H9 (cell line): ENCODE results near the gene PDCD1. TPM values are rescaled to one million over a fixed set of nuclear protein-coding genes. Genes with fewer than 3 reads are reported as not detected.

Experiments
- DNase-seq: peaks from one replicate; pipeline ENCODE4 v3.0.0-alpha.2; 2017
- H2AFZ ChIP-seq: one replicate; pipeline ENCODE4 v1.6.1; 2013; ENCODE audit warnings: mild to moderate bottlenecking, low read length, control low read depth, moderate library complexity
- H2AK5ac ChIP-seq: 2 replicates; pipeline ENCODE4 v1.6.1; 2013; ENCODE audit warnings: low read length, control low read depth, mixed read lengths; ENCODE audit not compliant: insufficient read length
- H2BK120ac ChIP-seq: one replicate; pipeline ENCODE4 v1.6.1; 2013; ENCODE audit warnings: low read depth, mild to moderate bottlenecking, low read length, control low read depth, inconsistent platforms; ENCODE audit not compliant: poor library complexity, severe bottlenecking
- H2BK12ac ChIP-seq: 2 replicates; pipeline ENCODE4 v1.6.1; 2013; ENCODE audit warnings: low read length, control low read depth, mixed read lengths, low read depth; ENCODE audit not compliant: insufficient read length
- H2BK15ac ChIP-seq: 2 replicates; pipeline ENCODE4 v1.6.1; 2013; ENCODE audit warnings: low read depth, low read length, control low read depth
- H2BK20ac ChIP-seq: one replicate; pipeline ENCODE4 v1.6.1; 2013; ENCODE audit warnings: low read depth, mild to moderate bottlenecking, low read length, control low read depth, inconsistent platforms; ENCODE audit not compliant: poor library complexity, severe bottlenecking
- H2BK5ac ChIP-seq: 2 replicates; pipeline ENCODE4 v1.6.1; 2013; ENCODE audit warnings: low read length, control low read depth, mixed read lengths; ENCODE audit not compliant: insufficient read length
- H3K14ac ChIP-seq: 2 replicates; pipeline ENCODE4 v1.6.1; 2013; ENCODE audit warnings: low read length, control low read depth; ENCODE audit not compliant: insufficient read depth
- H3K18ac ChIP-seq: 2 replicates; pipeline ENCODE4 v1.6.1; 2013; ENCODE audit warnings: low read depth, mild to moderate bottlenecking, mixed read lengths, low read length, control low read depth; ENCODE audit not compliant: insufficient read length
- H3K23ac ChIP-seq: 2 replicates; pipeline ENCODE4 v1.6.1; 2013; ENCODE audit warnings: low read length, control low read depth, mixed read lengths, low read depth; ENCODE audit not compliant: insufficient read length
- H3K23me2 ChIP-seq: 2 replicates; pipeline ENCODE4 v1.6.1; 2013; ENCODE audit warnings: low read depth, mild to moderate bottlenecking, mixed read lengths, low read length, control low read depth; ENCODE audit not compliant: insufficient read length, poor library complexity, severe bottlenecking
- H3K27ac ChIP-seq: 2 replicates; pipeline ENCODE4 v1.5.1; 2013; ENCODE audit warnings: low read length, control low read depth, mixed read lengths, low read depth; ENCODE audit not compliant: insufficient read length
- H3K27me3 ChIP-seq: 2 replicates; pipeline ENCODE4 v1.6.1; 2013; ENCODE audit warnings: low read length, control low read depth, inconsistent platforms; ENCODE audit not compliant: insufficient read depth
- H3K4ac ChIP-seq: 2 replicates; pipeline ENCODE4 v1.6.1; 2013; ENCODE audit warnings: low read depth, mild to moderate bottlenecking, control low read depth, inconsistent platforms, low read length, moderate library complexity
- H3K4me1 ChIP-seq: 2 replicates; pipeline ENCODE4 v1.6.1; 2013; ENCODE audit warnings: low read length, control low read depth, inconsistent platforms; ENCODE audit not compliant: insufficient read depth
- H3K4me2 ChIP-seq: 2 replicates; pipeline ENCODE4 v1.6.1; 2013; ENCODE audit warnings: low read length, control low read depth, mixed read lengths; ENCODE audit not compliant: insufficient read length, insufficient read depth
- H3K56ac ChIP-seq: 2 replicates; pipeline ENCODE4 v1.6.1; 2013; ENCODE audit warnings: low read depth, mild to moderate bottlenecking, mixed read lengths, low read length, control low read depth; ENCODE audit not compliant: insufficient read length
- H3K79me1 ChIP-seq: 2 replicates; pipeline ENCODE4 v1.6.1; 2013; ENCODE audit warnings: low read depth, mild to moderate bottlenecking, moderate library complexity, low read length, control low read depth, inconsistent platforms; ENCODE audit not compliant: insufficient read depth, poor library complexity, severe bottlenecking
- H3K79me2 ChIP-seq: 2 replicates; pipeline ENCODE4 v1.6.1; 2013; ENCODE audit warnings: low read length, control low read depth, inconsistent platforms; ENCODE audit not compliant: insufficient read depth
- H3K9ac ChIP-seq: 2 replicates; pipeline ENCODE4 v1.6.1; 2013; ENCODE audit warnings: low read length, control low read depth, mixed read lengths; ENCODE audit not compliant: insufficient read length; ENCODE audit errors: extremely low read depth
- H3K9me3 ChIP-seq: one replicate; pipeline ENCODE4 v1.6.1; 2013; ENCODE audit warnings: low read depth, low read length, inconsistent platforms; ENCODE audit not compliant: control insufficient read depth
- H3T11ph ChIP-seq: one replicate; pipeline ENCODE4 v1.6.1; 2013; ENCODE audit warnings: mild to moderate bottlenecking, low read length, control low read depth, inconsistent platforms
- H4K20me1 ChIP-seq: one replicate; pipeline ENCODE4 v1.6.1; 2013; ENCODE audit not compliant: control insufficient read depth, insufficient read length, insufficient read depth
- H4K5ac ChIP-seq: 2 replicates; pipeline ENCODE4 v1.6.1; 2013; ENCODE audit warnings: low read depth, mild to moderate bottlenecking, mixed read lengths, low read length, control low read depth; ENCODE audit not compliant: insufficient read length
- H4K8ac ChIP-seq: replicated peaks from 2 replicates; pipeline ENCODE4 v1.6.1; 2013; ENCODE audit warnings: low read length, control low read depth, mixed read lengths, low read depth; ENCODE audit not compliant: insufficient read length
- H4K91ac ChIP-seq: 2 replicates; pipeline ENCODE4 v1.6.1; 2013; ENCODE audit warnings: low read depth, mild to moderate bottlenecking, moderate library complexity, mixed read lengths, low read length, control low read depth; ENCODE audit not compliant: insufficient read length
- H3K27ac Mint-ChIP-seq, 3 experiments: 2 replicates in 2 of 3; 3 replicates in 1 of 3; pipeline ENCODE4 v1.8.0; 2020 to 2021; ENCODE audit warnings: mixed read lengths in 3 of 3, mild to moderate bottlenecking in 1 of 3, moderate library complexity in 1 of 3
- H3K27me3 Mint-ChIP-seq: 2 replicates; pipeline ENCODE4 v1.8.0; 2021; ENCODE audit warnings: low read depth, mild to moderate bottlenecking, moderate library complexity, mixed read lengths
- H3K36me3 Mint-ChIP-seq, 3 experiments: 2 replicates in 2 of 3; 3 replicates in 1 of 3; pipeline ENCODE4 v1.8.0; 2020 to 2021; ENCODE audit warnings: low read depth in 3 of 3, mixed read lengths in 3 of 3; ENCODE audit not compliant: insufficient read depth in 1 of 3
- H3K4me1 Mint-ChIP-seq, 2 experiments: 2 replicates each; pipeline ENCODE4 v1.8.0; 2020; ENCODE audit warnings: mixed read lengths in 2 of 2
- H3K4me3 Mint-ChIP-seq, 2 experiments: 2 replicates in 1 of 2; 3 replicates in 1 of 2; pipeline ENCODE4 v1.8.0; 2020 to 2021; ENCODE audit warnings: mild to moderate bottlenecking in 2 of 2, mixed read lengths in 2 of 2, moderate library complexity in 1 of 2
- H3K9me3 Mint-ChIP-seq, 2 experiments: 2 replicates in 1 of 2; 3 replicates in 1 of 2; pipeline ENCODE4 v1.8.0; 2020; ENCODE audit warnings: mild to moderate bottlenecking in 2 of 2, mixed read lengths in 2 of 2, moderate library complexity in 1 of 2
- CTCF ChIP-seq: fragments of 200-600 bp; sonication (generic); conservative IDR thresholded peaks from 3 replicates; pipeline ENCODE4 v1.8.0; 2021; ENCODE audit warnings: antibody characterized with exemption, mild to moderate bottlenecking
- WGBS: extraction: QIAGEN DNeasy Blood & Tissue Kit; methylation state at CpG from one replicate; pipeline ENCODE4 v1.1.7; 2013; ENCODE audit warnings: missing lambda C conversion rate, low lambda C conversion rate, mixed read lengths; ENCODE audit not compliant: insufficient read length; ENCODE audit errors: extremely low coverage; 5-methylcytosine and 5-hydroxymethylcytosine counted together
- total RNA-seq: library from RNA; stranded (reverse); gene quantifications from 2 replicates; pipeline ENCODE4 v1.2.1, GENCODE V29; 2021

Gene PDCD1
- total RNA-seq, 1 experiment from 2014 or later = 1.6 TPM

DNA sequence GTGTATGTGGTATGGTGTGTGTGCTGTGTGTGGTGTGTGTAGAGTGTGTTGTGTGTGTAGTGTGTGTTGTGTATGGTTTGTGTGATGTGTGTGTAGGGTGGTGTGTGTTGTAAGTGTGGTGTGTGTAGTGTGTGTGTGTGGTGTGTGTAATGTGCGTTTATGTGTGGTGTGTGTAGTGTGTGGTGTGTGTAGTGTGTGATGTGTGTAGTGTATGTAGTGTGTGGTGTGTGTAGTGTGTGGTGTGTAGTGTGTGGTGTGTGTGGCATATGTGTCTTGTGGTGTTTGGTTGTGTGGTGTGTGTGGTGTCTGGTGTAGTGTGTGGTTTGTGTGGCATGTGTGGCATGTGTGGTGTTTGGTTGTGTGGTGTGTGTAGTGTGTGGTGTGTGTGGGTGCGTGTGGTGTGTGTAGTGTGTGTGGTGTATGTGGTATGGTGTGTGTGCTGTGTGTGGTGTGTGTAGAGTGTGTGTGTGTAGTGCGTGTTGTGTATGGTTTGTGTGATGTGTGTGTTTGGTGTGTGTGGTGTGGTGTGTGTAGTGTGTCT lies 6.8 kb upstream of the PDCD1 start:
- Histone ChIP-seq H4K5ac (no peak overlapping the region), H2BK120ac (no peak overlapping the region), H3K23me2 (no peaks in the 10 kb centered on the region), H2BK5ac (no peak overlapping the region), H4K91ac (no peak overlapping the region), H3K4me1 (no peaks in the 10 kb centered on the region; the same call in 1 of the 2 replicates), H2BK12ac (no peak overlapping the region), H2AFZ (no peak overlapping the region), H3K27me3 (no peaks in the 10 kb centered on the region; the same call in 1 of the 2 replicates), H4K20me1 (peaks cover 8% of the 10 kb centered on the region), H3K14ac (no peak overlapping the region), H3K79me2 (no peaks in the 10 kb centered on the region), H2BK20ac (no peak overlapping the region), H3K9ac (no peak overlapping the region), H3T11ph (no peak overlapping the region), H3K4ac (no peak overlapping the region), H3K27ac (no peak overlapping the region), H3K79me1 (no peaks in the 10 kb centered on the region), H2BK15ac (no peak overlapping the region), H4K8ac (no peak overlapping the region), H3K56ac (no peak overlapping the region), H3K18ac (no peak overlapping the region), H3K23ac (no peak overlapping the region), H2AK5ac (no peak overlapping the region), H3K9me3 (no peaks in the 10 kb centered on the region), H3K4me2 (no peak overlapping the region)
- peak overlapping the region in 1 of 3 experiments; percentile 7; a peak in 3 of 7 replicates for H3K27ac Mint-ChIP-seq
- no peak for TF ChIP-seq CTCF
- H3K4me3 Mint-ChIP-seq = peak overlapping the region in 1 of 2 experiments; percentile 48; a peak in 3 of 5 replicates
- H3K27me3 Mint-ChIP-seq = peaks cover 17% of the 10 kb centered on the region
- WGBS = 100% methylated on average over 3 of the region's 3 CpGs
- peaks cover 0 to 6% (median 0%) of the 10 kb centered on the region in 3 experiments; a peak in 2 of 7 replicates for H3K36me3 Mint-ChIP-seq
- peaks cover 4 to 17% of the 10 kb centered on the region in 2 experiments for H3K4me1 Mint-ChIP-seq
- no peak for DNase-seq
- H3K9me3 Mint-ChIP-seq = peaks cover 19 to 20% of the 10 kb centered on the region in 2 experiments
